Measurements from ENCODE around the gene ZDHHC9. TPM values are rescaled to one million over a fixed set of nuclear protein-coding genes. Genes with fewer than 3 reads are reported as not detected.

Gene ZDHHC9
- total RNA-seq, 2 donors from 2014 or later, result 12.7 to 12.9 TPM

- no peaks in the 10 kb centered on the region for H3K9me3 ChIP-seq
- DNase-seq, result no peak
- 0% methylated on average over 5 to 7 of the region's 23 CpGs for WGBS, 2 donors
- no peak for ATAC-seq
- no peak for TF ChIP-seq POLR2A (IDR thresholded peaks at IDR 0.05)
- TF ChIP-seq, protein P1, sequence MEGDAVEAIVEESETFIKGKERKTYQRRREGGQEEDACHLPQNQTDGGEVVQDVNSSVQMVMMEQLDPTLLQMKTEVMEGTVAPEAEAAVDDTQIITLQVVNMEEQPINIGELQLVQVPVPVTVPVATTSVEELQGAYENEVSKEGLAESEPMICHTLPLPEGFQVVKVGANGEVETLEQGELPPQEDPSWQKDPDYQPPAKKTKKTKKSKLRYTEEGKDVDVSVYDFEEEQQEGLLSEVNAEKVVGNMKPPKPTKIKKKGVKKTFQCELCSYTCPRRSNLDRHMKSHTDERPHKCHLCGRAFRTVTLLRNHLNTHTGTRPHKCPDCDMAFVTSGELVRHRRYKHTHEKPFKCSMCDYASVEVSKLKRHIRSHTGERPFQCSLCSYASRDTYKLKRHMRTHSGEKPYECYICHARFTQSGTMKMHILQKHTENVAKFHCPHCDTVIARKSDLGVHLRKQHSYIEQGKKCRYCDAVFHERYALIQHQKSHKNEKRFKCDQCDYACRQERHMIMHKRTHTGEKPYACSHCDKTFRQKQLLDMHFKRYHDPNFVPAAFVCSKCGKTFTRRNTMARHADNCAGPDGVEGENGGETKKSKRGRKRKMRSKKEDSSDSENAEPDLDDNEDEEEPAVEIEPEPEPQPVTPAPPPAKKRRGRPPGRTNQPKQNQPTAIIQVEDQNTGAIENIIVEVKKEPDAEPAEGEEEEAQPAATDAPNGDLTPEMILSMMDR (IDR thresholded peaks at IDR 0.05), result no peak
- intact Hi-C loops (cut with DNase I), result no loop called here
- no peaks in the 10 kb centered on the region for H3K27me3 ChIP-seq
- peak overlapping the region; percentile 46 to 75 for H3K4me3 ChIP-seq
- H3K4me1 ChIP-seq, result peaks cover 16% of the 10 kb centered on the region
- H3K36me3 ChIP-seq (replicated peaks in 1 of 2; ENCODE audit: insufficient read depth in 1 of 2, low read depth in 2 of 2), result no peaks in the 10 kb centered on the region
- peak overlapping the region in 3 of 4 donors; percentile 63 to 84 (median 84) for H3K27ac ChIP-seq
These were observed 552 bp downstream of the ZDHHC9 start for GRCh38 chrX:129843209-129843458.

- intact Hi-C loops (cut with DNase I), result no loop called here
- no peak for TF ChIP-seq POLR2A (IDR thresholded peaks at IDR 0.05)
- TF ChIP-seq, protein P1 (IDR thresholded peaks at IDR 0.05), result no peak
- H3K4me3 ChIP-seq, result peak overlapping the region; percentile 46 to 75
- H3K4me1 ChIP-seq, result peaks cover 16% of the 10 kb centered on the region
- peak overlapping the region in 3 of 4 donors; percentile 63 to 84 (median 84) for H3K27ac ChIP-seq
- ATAC-seq (peak; percentile 54), DNase-seq (peak; percentile 50 to 60 (median 54))
- no peaks in the 10 kb centered on the region for H3K9me3 ChIP-seq
- H3K27me3 ChIP-seq, result no peaks in the 10 kb centered on the region
- H3K36me3 ChIP-seq (replicated peaks in 1 of 2; ENCODE audit: insufficient read depth in 1 of 2, low read depth in 2 of 2), result no peaks in the 10 kb centered on the region
- 4 to 5% methylated on average over 12 to 16 of the region's 17 CpGs for WGBS, 2 donors
These were observed 1.0 kb downstream of the ZDHHC9 start for GRCh38 chrX:129842510-129843208.

- Histone ChIP-seq H3K27ac (no peak overlapping the region), H3K27me3 (no peaks in the 10 kb centered on the region), H3K36me3 (replicated peaks in 1 of 2; ENCODE audit: insufficient read depth in 1 of 2, low read depth in 2 of 2) (no peaks in the 10 kb centered on the region), H3K4me3 (no peak overlapping the region), H3K4me1 (peaks cover 16% of the 10 kb centered on the region), H3K9me3 (no peaks in the 10 kb centered on the region)
- ATAC-seq (no peak), DNase-seq (no peak)
- intact Hi-C loops (cut with DNase I), result no loop called here
- 43 to 44% methylated on average over 5 of the region's 5 CpGs for WGBS, 2 donors
- TF ChIP-seq, protein P1 (IDR thresholded peaks at IDR 0.05), result no peak
- no peak for TF ChIP-seq POLR2A (IDR thresholded peaks at IDR 0.05)
These were observed 3.3 kb downstream of the ZDHHC9 start for GRCh38 chrX:129840344-129840743.

DNA sequence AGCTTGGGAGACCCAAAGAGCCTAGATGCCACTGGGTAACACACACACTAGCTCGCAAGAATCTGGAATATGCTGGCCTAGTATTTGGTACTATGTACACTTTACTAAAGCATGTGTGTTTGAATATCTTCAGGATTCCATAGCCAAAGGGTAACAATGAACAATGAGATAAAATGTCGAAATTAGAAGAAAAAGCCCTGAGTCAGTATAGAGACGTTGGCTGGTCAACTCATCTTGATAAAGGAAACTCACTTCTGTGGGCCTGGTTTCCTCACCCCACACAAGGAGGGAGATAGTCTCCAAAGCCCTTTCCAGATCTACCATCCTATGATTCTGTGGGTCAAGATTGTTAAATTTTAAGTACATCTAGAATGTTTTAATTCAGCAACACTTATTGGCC is 6.9 kb downstream of the ZDHHC9 start:
- intact Hi-C loops (cut with DNase I), result no loop called here
- H3K27me3 ChIP-seq, result no peaks in the 10 kb centered on the region
- H3K36me3 ChIP-seq (replicated peaks in 1 of 2; ENCODE audit: insufficient read depth in 1 of 2, low read depth in 2 of 2), result no peaks in the 10 kb centered on the region
- no peak for TF ChIP-seq POLR2A (IDR thresholded peaks at IDR 0.05)
- TF ChIP-seq, protein P1 (IDR thresholded peaks at IDR 0.05), result no peak
- ATAC-seq (no peak), DNase-seq (no peak)
- H3K9me3 ChIP-seq, result no peaks in the 10 kb centered on the region
- no peak overlapping the region for H3K27ac ChIP-seq
- 75 to 84% methylated on average over 3 of the region's 3 CpGs for WGBS, 2 donors
- no peak overlapping the region for H3K4me3 ChIP-seq
- peaks cover 12% of the 10 kb centered on the region for H3K4me1 ChIP-seq

Data from body of pancreas (tissue), 4 donors.